ENCODE data around the gene MAST3.

GRCh38 chr19:18086590-18087138, 10.9 kb upstream of the MAST3 start, which contains the start of gene IL12RB1:
- no peak for TF ChIP-seq CTCF (IDR thresholded peaks at IDR 0.05; ENCODE audit: control extremely low read depth in 1 of 3, insufficient read depth in 1 of 3, low read depth in 1 of 3, low read length in 3 of 3)
- TF ChIP-seq MAX (IDR thresholded peaks at IDR 0.05): no peak
- TF ChIP-seq EZH2 (IDR thresholded peaks at IDR 0.05; ENCODE audit: low read depth, low read length, severe bottlenecking): no peak
- TF ChIP-seq POLR2AphosphoS5 (IDR thresholded peaks at IDR 0.05; ENCODE audit: low read depth, low read length): no peak
- TF ChIP-seq EP300 (IDR thresholded peaks at IDR 0.05; ENCODE audit: borderline replicate concordance in 1 of 2, low read depth in 2 of 2, low read length in 2 of 2): no peak

Data from H1 (cell line).